WTC11 (cell line): ENCODE results near the gene MGAT4A. TPM values are rescaled to one million over a fixed set of nuclear protein-coding genes. Genes with fewer than 3 reads are reported as not detected.
A peak's percentile ranks its signal among the peaks of the same experiment; 100 is the strongest.

Experiments used
- ATAC-seq: fragments of 200-7000 bp; cut with Tn5 transposase; 2 replicates; pipeline ENCODE4 v1.10.0; 2021; ENCODE audit warnings: mild to moderate bottlenecking, moderate library complexity
- CTCF ChIA-PET: fragments of 300-600 bp; sonication (Branson Sonifier 250); formaldehyde crosslinking; loops from one replicate; lab custom pipeline; 2021; ENCODE audit warnings: antibody characterized with exemption; lab: Charles Lee
- POLR2A ChIA-PET: fragments of 350-600 bp; sonication (Branson Sonifier 250); formaldehyde crosslinking; loops from one replicate; lab custom pipeline; 2021; ENCODE audit warnings: antibody characterized with exemption; lab: Charles Lee
- DNase-seq: peaks from one replicate; pipeline ENCODE4 v3.0.0; 2021; ENCODE audit warnings: low spot score
- H3K27ac Mint-ChIP-seq: 2 replicates; pipeline ENCODE4 v1.8.0; 2021; ENCODE audit warnings: mixed read lengths
- H3K27me3 Mint-ChIP-seq: 2 replicates; pipeline ENCODE4 v1.8.0; 2021; ENCODE audit warnings: low read depth, mild to moderate bottlenecking, moderate library complexity, mixed read lengths
- H3K36me3 Mint-ChIP-seq: 2 replicates; pipeline ENCODE4 v1.8.0; 2021; ENCODE audit warnings: mixed read lengths
- H3K4me1 Mint-ChIP-seq: 2 replicates; pipeline ENCODE4 v1.8.0; 2022; ENCODE audit warnings: mixed read lengths
- H3K4me3 Mint-ChIP-seq: 2 replicates; pipeline ENCODE4 v1.8.0; 2021; ENCODE audit warnings: mild to moderate bottlenecking, moderate library complexity, mixed read lengths
- H3K9me3 Mint-ChIP-seq: 2 replicates; pipeline ENCODE4 v1.8.0; 2021; ENCODE audit warnings: mixed read lengths
- AR ChIP-seq: fragments of 250-450 bp; sonication (Bioruptor Pico); IDR thresholded peaks from 2 replicates; pipeline ENCODE4 v1.9.0; 2021; ENCODE audit warnings: mild to moderate bottlenecking
- ATF3 ChIP-seq: sonication (generic); formaldehyde crosslinking; conservative IDR thresholded peaks from 2 replicates; pipeline ENCODE4 v1.8.1; 2022; ENCODE audit warnings: mild to moderate bottlenecking, missing genetic modification reagents
- CREB1 ChIP-seq: sonication (generic); formaldehyde crosslinking; IDR thresholded peaks from 2 replicates; pipeline ENCODE4 v1.8.0; 2023; ENCODE audit warnings: mild to moderate bottlenecking, missing genetic modification reagents
- CTCF ChIP-seq: fragments of 200-600 bp; IDR thresholded peaks from 2 replicates; pipeline ENCODE4 v1.8.0; 2022; ENCODE audit warnings: antibody characterized with exemption
- E2F4 ChIP-seq: sonication (generic); formaldehyde crosslinking; IDR thresholded peaks from 2 replicates; pipeline ENCODE4 v1.8.1; 2022; ENCODE audit warnings: low read depth, mild to moderate bottlenecking, moderate library complexity, missing genetic modification reagents, borderline replicate concordance
- E2F5 ChIP-seq: sonication (generic); formaldehyde crosslinking; IDR thresholded peaks from 2 replicates; pipeline ENCODE4 v1.8.1; 2022; ENCODE audit warnings: mild to moderate bottlenecking, moderate library complexity, missing genetic modification reagents
- ERG ChIP-seq: fragments of 250-450 bp; sonication (Bioruptor Pico); IDR thresholded peaks from 2 replicates; pipeline ENCODE4 v1.8.0; 2021; ENCODE audit warnings: mild to moderate bottlenecking
- GABPB1 ChIP-seq: sonication (generic); formaldehyde crosslinking; IDR thresholded peaks from 2 replicates; pipeline ENCODE4 v1.8.1; 2023; ENCODE audit warnings: mild to moderate bottlenecking, missing genetic modification reagents
- IRF2 ChIP-seq: sonication (generic); formaldehyde crosslinking; IDR thresholded peaks from 2 replicates; pipeline ENCODE4 v1.8.0; 2022; ENCODE audit warnings: low read depth, missing genetic modification reagents, borderline replicate concordance
- JUN ChIP-seq: sonication (generic); formaldehyde crosslinking; IDR thresholded peaks from 2 replicates; pipeline ENCODE4 v1.8.0; 2023; ENCODE audit warnings: mild to moderate bottlenecking, missing genetic modification reagents
- MXD4 ChIP-seq: fragments of 250-450 bp; sonication (Bioruptor Pico); IDR thresholded peaks from 2 replicates; pipeline ENCODE4 v1.8.0; 2021; ENCODE audit warnings: mild to moderate bottlenecking, moderate library complexity, borderline replicate concordance
- NFYB ChIP-seq: sonication (generic); formaldehyde crosslinking; conservative IDR thresholded peaks from 2 replicates; pipeline ENCODE4 v1.8.0; 2022; ENCODE audit warnings: low read depth, missing genetic modification reagents
- NR1H2 ChIP-seq: sonication (generic); formaldehyde crosslinking; IDR thresholded peaks from 2 replicates; pipeline ENCODE4 v1.9.0; 2021; ENCODE audit warnings: mild to moderate bottlenecking, moderate library complexity, missing genetic modification reagents
- PREB ChIP-seq: sonication (generic); formaldehyde crosslinking; IDR thresholded peaks from 2 replicates; pipeline ENCODE4 v1.8.1; 2022; ENCODE audit warnings: mild to moderate bottlenecking, missing genetic modification reagents, moderate library complexity, borderline replicate concordance
- RELA ChIP-seq: sonication (generic); formaldehyde crosslinking; IDR thresholded peaks from 2 replicates; pipeline ENCODE4 v1.8.1; 2022; ENCODE audit warnings: missing genetic modification reagents, mild to moderate bottlenecking, borderline replicate concordance
- STAT6 ChIP-seq: sonication (generic); formaldehyde crosslinking; conservative IDR thresholded peaks from 2 replicates; pipeline ENCODE4 v1.8.1; 2023; ENCODE audit warnings: mild to moderate bottlenecking, low read depth, missing genetic modification reagents, moderate library complexity
- TEAD1 ChIP-seq: sonication (generic); formaldehyde crosslinking; IDR thresholded peaks from 2 replicates; pipeline ENCODE4 v1.8.0; 2022; ENCODE audit warnings: mild to moderate bottlenecking, missing genetic modification reagents
- TEAD4 ChIP-seq: sonication (generic); formaldehyde crosslinking; IDR thresholded peaks from 2 replicates; pipeline ENCODE4 v1.8.0; 2022; ENCODE audit warnings: mild to moderate bottlenecking, missing genetic modification reagents
- ZNF138 ChIP-seq: sonication (generic); formaldehyde crosslinking; conservative IDR thresholded peaks from 2 replicates; pipeline ENCODE4 v1.8.1; 2022; ENCODE audit warnings: mild to moderate bottlenecking, moderate library complexity, missing genetic modification reagents
- total RNA-seq: library from RNA; stranded (reverse); gene quantifications from 3 replicates; pipeline ENCODE4 v1.2.3, GENCODE V29; 2021

Gene MGAT4A
- total RNA-seq, 1 experiment from 2014 or later = 6.7 TPM

- peaks cover 13% of the 10 kb centered on the region for H3K4me1 Mint-ChIP-seq
- H3K36me3 Mint-ChIP-seq = no peaks in the 10 kb centered on the region
- H3K9me3 Mint-ChIP-seq = peaks cover 3% of the 10 kb centered on the region; the same call in 1 of the 2 replicates
- no peak overlapping the region for H3K27ac Mint-ChIP-seq
- peaks cover 36% of the 10 kb centered on the region for H3K27me3 Mint-ChIP-seq
- TF ChIP-seq TEAD4 (CRISPR knock-in tag) (no peak), GABPB1 (CRISPR knock-in tag) (peak; percentile 45; the same call in 1 of the 2 replicates)
- ChIA-PET POLR2A (no interaction called here), CTCF (no interaction called here)
- no peak for DNase-seq
- H3K4me3 Mint-ChIP-seq = no peak overlapping the region
- no peak for ATAC-seq
Observed at GRCh38 chr2:98734823-98735260, 3.9 kb upstream of the MGAT4A start.

- POLR2A ChIA-PET = interaction anchor here (0.6 kb wide), 1 partner anchor 55 kb away, joined by 6 read pairs; no protein-coding TSS in a partner anchor
- DNase-seq (no peak), ATAC-seq (no peak)
- peaks cover 3% of the 10 kb centered on the region; the same call in 1 of the 2 replicates for H3K9me3 Mint-ChIP-seq
- peaks cover 15% of the 10 kb centered on the region for H3K4me1 Mint-ChIP-seq
- peaks cover 43% of the 10 kb centered on the region for H3K27me3 Mint-ChIP-seq
- H3K36me3 Mint-ChIP-seq = no peaks in the 10 kb centered on the region
- no peak overlapping the region for H3K27ac Mint-ChIP-seq
- CTCF ChIA-PET = no interaction called here
- H3K4me3 Mint-ChIP-seq = no peak overlapping the region
- TF ChIP-seq TEAD1 (CRISPR knock-in tag) (no peak), JUN (CRISPR knock-in tag) (no peak), E2F4 (no peak), ATF3 (CRISPR knock-in tag) (no peak), CTCF (no peak), NFYB (CRISPR knock-in tag) (no peak), STAT6 (no peak), MXD4 (CRISPR knock-in tag) (no peak), CREB1 (CRISPR knock-in tag) (no peak), NR1H2 (CRISPR knock-in tag) (no peak), RELA (no peak), ERG (CRISPR knock-in tag) (no peak), ZNF138 (CRISPR knock-in tag) (no peak), AR (CRISPR knock-in tag) (no peak), PREB (CRISPR knock-in tag) (no peak), E2F5 (CRISPR knock-in tag) (no peak), IRF2 (no peak)
Observed at GRCh38 chr2:98734162-98734561, 3.2 kb upstream of the MGAT4A start.
